Panc1 (cell line): ENCODE measurements around the gene BRD1.

Experiments used
- CTCF ChIP-seq: fragments of 450-650 bp; IDR thresholded peaks from 2 replicates; pipeline ENCODE4 v1.5.1; 2017; ENCODE audit warnings: mild to moderate bottlenecking
- POLR2AphosphoS5 ChIP-seq: IDR thresholded peaks from 2 replicates; pipeline ENCODE4 v1.6.1; 2012; ENCODE audit warnings: mild to moderate bottlenecking, low read depth, low read length, moderate library complexity
- SIN3A ChIP-seq: IDR thresholded peaks from 2 replicates; pipeline ENCODE4 v1.6.1; 2012; ENCODE audit warnings: low read depth, mild to moderate bottlenecking, low read length, moderate library complexity, borderline replicate concordance; ENCODE audit not compliant: insufficient read depth

GRCh38 chr22:49803134-49803533, 24.5 kb downstream of the BRD1 start:
- TF ChIP-seq CTCF (no peak), SIN3A (no peak), POLR2AphosphoS5 (no peak)
